DND-41 (cell line): ENCODE data around the gene LGALS3.

Experiments used
- CTCF ChIP-seq: IDR thresholded peaks from 2 replicates; pipeline ENCODE4 v1.5.1; 2012; ENCODE audit warnings: borderline replicate concordance, low read length, moderate library complexity, mild to moderate bottlenecking; ENCODE audit not compliant: poor library complexity, severe bottlenecking; ENCODE audit errors: extremely low read depth
- EZH2 ChIP-seq: IDR thresholded peaks from 3 replicates; pipeline ENCODE4 v1.6.1; 2012; ENCODE audit warnings: borderline replicate concordance, low read depth, mild to moderate bottlenecking, moderate library complexity, low read length, inconsistent platforms; ENCODE audit not compliant: severe bottlenecking

- TF ChIP-seq CTCF: no peak
- no peak for TF ChIP-seq EZH2
Observed at GRCh38 chr14:55109836-55110235, 19.2 kb upstream of the LGALS3 start.
